Measurements from ENCODE around the gene GRM4. TPM values are rescaled to one million over a fixed set of nuclear protein-coding genes. Genes with fewer than 3 reads are reported as not detected.
"Not testable (repeated sequence)": the region's sequence is repeated elsewhere in the genome, so short reads cannot be mapped to it uniquely, and the experiment has no call there.

Gene GRM4
- not detected for total RNA-seq

DNA sequence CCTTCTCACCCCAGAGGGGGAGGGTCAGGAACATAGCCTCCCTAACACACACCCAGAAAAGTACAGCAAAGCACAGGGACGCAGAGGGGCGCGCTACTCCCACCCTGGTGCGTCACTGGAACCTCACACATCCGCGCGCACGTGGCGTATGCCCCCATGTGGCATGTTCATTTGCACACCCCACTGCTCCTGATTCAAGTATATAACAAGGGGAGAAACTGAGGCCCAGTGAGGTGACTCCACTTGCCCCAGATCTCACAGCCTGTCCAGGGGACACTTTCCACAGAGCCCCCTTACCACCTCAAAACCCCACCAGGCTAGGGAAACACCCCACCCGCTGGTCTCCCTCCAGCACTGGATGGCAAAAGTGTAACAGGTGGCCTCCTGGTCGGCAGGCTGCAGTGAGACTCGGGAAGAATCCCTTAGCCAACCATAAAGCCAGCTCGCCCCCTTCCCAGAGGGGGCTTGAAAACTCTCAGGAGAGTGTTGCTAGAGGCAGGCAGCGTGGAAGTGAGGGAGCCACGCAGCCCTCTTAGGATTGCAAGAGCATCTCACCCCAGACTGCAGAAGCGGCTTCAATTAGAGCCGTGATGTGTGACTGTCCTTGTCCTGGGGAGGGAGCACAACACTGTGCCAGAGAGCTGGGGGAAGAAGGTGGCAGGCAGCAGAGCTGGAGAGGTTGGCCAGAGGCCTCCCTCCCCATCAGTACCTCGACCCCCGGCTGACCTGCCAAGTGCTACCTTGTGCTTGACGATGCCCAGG lies at the start of gene GRM4:
GRM4 (minus strand) TSS at position 67 of the 762 bp plus-strand sequence. CDS start 12,591 bp downstream, outside the sequence.
- no peak for ATAC-seq

DNA sequence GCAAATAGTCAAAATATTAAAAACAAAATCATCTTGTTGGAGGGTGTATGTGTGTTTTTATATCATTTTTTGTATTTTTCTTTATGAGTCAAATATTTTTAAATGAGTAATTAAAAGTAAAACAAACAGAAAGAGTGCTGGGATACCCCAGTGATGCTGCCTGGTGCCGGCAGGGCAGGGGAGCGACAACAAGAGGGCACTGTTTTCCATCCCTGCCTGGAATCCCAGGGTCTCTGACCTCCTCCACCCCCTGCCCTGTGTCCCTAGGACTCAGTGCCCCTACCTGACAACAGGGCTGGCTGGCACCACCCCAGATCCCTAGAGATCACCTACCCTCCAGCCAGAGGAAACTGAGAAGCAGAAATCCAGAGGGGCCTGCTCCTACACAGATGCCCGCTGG lies 48.9 kb upstream of the GRM4 start:
- no peak for ATAC-seq

DNA sequence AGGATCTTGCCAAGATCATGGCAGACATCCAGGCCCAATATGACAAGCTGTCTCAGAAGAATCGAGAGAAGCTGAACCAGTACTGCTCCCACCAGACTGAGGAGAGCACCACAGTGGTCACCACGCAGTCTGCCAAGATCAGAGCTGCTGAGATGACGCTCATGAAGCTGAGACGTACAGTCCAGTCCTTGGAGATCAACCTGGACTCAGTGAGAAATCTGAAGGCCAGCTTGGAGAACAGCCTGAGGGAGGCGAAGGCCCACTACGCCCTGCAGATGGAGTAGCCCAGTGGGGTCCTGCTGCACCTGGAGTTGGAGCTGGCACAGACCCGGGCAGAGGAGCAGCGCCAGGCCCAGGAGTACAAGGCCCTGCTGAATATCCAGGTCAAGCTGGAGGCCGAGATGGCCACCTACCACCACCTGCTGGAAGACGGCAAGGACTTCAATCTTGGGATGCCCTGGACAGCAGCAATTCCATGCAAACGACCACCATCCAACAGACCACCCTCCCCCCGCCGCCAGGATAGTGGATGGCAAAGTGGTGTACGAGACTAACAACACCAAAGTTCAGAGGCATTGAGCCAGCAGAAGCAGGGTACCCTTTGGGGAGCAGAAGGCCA lies 44.7 kb upstream of the GRM4 start:
- no peak for ATAC-seq

DNA sequence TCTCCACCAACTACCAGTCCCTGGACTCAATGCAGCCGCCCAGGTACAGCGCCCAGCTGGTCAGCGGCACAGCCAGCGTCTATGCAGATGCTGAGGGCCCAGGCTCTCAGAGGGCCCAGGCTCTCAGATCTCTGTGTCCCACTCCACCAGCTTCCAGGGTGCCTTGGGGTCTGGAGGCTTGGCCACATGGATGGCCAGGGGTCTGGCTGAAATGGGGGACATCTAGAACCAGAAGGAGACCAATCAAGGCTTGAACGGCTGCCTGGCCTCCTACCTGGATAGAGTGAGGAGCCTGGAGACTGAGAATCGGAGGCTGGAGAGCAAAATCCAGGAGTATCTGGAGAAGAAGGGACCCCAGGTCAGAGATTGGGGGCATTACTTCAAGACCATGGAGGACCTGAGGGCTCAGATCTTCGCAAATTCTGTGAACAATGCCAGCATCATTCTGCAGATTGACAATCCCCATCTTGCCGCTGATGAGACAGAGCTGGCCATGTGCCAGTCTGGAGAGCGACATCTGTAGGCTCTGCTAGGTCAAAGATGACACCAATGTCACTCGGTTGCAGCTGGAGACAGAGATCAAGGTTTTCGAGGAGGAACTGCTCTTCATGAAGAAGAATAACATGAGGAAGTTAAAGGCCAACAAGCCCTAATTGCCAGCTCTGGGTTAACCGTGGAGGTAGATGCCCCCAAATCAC lies 44.1 kb upstream of the GRM4 start:
- no peak for ATAC-seq

DNA sequence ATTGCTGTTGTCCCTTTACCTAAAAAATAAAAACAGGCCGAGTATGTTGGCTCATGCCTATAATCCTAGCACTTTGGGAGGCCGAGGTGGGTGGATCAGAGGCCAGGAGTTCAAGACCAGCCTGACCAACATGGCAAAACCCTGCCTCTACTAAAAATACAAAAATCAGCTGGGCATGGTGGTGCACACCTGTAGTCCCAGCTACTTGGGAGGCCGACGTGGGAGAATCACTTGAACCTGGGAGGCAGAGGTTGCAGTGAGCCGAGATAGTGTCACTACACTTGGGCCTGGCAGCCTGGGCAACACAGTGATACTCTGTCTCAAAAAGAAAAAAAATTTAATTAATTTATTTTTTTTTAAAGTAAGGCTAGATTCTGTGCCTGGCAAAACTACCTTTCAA lies 38.8 kb upstream of the GRM4 start:
- ATAC-seq = not testable (repeated sequence)

DNA sequence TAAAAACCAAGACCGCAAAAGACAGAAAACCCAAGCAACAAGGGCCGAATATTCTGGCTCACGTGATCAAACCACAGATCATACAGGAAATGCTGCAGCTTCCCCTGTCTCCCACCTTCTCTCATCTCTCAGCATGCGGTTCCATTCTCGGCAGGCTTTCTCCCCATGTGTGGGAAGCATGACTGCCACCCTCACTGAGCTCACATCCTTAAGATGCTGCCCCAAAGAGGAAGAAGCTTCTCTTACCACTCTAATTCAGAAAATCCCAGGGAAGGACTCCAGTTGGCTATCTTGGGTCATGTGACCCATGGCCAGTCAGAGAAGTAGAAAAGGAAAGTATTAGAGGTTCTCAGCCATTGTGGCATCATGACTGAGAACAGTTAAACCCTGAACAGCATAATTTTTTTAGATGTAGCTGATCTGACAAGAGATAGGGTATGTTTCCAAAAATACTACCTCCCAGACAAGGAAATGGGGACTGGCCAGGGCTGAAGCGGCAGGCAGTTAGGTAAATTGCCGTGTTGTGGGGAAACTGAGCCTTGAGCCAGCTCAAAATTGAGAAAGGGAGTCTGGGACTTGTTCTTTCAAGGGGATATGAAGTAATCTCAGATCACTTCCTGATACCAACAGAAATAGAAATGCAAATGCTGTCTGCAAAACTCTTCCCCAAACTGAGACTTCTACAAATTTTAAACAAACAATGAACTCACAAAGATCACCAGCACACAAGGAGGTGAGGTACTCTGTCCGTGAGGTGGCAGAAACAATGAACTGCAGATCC lies 37.1 kb upstream of the GRM4 start:
- peak; percentile 26 for ATAC-seq

DNA sequence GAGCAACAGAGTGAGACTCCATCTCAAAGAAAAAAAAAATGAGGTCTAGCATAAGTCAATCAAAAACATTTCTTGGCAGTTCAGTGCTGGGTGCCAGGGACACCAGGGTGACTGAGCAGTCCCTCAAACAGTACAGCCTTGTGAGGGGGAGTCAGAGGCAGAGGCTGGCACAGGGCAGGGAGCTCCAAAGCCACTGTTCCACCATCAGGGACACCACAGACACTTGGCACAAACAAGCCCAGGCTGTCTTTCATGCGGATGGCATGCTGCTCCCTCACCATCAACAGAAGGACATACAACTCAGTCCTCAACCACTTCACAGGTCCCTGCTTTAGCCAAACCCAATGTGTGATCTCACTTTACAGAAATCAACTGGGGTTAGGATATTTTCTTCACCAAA lies 36.0 kb upstream of the GRM4 start:
- ATAC-seq = no peak

DNA sequence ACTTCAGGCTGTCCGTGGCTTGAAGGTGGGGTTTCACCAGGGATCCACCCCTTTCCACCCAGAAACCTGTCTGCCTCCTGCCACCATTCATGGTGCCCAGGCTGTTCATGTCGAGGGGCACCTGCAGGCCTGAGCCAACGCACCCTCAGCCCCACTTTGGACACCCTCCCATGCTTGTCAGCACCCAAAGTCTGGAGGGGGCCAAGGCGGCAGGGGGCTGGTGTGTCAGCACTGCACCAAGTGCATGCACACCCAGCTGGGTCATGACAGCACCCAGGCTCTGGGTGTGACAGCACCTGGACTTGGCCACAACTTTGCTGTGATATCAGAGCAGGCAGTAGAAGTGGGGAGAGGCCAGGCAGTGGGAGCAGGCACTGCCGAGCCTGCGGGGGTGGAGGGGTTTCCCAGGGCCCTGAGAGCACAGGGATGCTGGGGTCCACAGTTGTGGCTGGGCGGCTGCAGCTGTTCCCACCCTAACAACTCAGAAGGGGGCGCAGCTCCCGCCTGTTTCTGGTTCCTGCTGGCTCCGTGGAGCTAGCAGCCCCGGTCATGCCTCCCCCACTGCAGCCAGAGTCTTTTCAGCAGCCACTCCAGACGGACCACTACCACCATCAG lies 33.3 kb upstream of the GRM4 start:
- peak; percentile 46 for ATAC-seq

DNA sequence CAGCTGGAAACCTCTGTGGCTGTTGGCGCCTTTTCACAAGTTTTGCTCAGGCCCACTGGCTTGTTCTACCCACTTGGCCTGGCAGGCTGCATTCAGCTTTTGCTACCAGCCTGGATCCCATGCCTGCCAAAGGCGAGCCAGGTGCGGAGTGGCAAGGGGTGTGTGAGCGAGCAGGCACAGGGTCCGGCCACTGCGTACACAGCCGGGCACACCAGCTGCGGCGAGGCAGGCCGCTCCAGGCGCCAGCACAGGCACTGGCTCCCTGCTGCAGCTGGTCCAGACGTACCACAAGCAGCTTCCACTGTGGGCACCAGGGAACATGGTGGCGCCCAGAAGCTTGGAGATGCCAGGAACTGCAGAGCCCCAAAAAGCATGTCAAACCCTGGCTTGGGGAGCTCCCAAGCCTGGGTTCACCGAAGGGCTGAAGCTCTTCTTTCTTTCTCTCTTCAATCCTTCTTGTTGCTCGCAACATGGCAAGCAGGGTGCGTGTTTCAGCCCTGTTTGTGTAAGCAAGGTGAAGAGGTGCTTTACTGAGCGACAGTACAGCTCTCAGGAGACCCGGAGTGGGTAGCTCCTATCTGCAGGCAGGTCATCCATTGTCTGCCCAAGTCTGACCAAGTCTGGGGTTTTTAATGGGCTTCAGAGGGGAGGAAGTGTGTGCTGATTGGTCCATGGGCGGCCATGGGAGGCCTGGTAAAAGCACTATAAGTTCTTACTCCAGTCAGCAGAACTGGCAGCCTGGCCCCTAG lies 32.6 kb upstream of the GRM4 start:
- ATAC-seq = no peak

DNA sequence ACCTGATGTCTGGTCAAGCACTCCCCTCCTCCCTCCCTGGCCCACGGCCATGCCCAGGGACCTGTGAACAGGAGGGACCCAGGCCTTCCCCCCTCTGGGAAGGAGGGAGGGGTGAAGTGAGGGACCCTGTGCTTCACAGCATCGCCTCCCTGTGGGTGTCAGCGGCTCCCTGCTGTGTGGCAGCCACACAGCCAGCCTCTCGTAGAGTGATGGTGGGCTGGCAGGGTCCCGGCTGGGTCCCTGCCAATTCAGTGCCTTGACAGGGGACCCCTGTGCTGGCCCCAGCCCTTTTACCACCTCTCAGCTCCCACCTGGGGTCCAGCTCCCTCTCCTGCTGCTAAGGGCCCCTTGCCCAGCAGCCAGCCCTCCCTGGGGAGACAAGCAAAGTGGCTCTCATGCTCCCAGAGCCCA lies 31.3 kb upstream of the GRM4 start:
- ATAC-seq = no peak

DNA sequence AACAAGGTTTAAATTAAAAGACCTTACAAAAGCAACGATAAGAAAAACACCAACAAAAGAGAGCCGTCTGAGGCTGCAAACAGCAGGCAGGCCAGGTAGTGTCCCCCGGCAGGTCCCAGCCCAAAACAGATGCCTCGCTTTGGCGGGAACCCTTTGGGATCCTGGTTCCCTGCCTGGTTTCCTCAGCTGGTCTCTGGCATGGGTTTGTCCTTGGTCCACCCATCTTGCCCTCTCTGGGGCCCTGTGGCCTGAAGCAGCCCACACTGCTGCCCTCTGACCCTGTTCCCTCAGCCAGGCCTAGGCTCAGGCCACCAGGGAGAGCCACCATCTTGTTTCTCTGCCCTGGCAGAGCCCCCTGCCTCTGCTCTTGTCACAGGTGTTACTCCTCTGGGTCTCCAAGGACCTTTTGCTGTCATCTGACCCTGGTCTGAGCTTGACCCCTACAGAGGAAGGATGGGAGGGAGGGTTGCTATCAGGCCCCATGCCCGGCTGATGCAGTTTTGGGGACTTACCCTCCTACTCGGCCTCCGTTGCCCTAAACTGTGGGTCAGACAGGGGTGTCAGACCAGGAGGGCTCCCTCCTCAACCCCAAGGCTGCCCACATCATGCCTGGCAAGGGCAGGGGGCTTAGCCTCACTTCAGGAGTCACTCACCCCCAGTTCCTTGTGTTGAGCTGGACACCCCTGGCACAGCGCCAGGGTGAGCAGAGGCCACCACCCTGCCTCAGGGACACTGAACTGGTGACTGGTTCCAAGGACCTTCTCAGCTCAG lies 30.6 kb upstream of the GRM4 start:
- ATAC-seq = no peak

DNA sequence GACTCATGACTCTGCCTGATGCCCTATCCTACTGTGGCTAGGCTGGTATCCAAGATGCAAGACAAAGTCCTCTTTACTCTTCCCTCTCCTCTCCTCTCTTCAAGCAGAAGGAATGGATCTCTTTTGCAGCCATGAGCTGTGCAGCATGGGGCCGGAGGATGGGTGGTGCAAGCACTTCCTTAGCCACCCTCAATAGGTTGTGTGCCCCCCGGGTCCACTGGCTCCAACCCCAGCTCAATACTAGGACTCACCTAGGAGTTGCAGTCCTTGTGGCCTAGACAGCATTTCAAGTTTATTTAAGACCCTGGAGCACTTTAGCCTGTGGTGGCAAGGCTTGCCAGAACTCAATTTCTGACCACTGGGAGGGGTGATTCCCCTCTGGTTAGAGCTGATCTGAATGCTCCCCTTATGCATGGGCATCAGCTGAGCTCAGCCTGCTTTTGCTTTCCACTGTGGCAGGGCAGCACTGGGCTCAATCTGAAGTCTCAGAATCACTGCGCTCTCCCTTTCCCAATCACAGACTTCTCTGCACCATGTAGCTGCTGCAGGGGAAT lies 29.0 kb upstream of the GRM4 start:
- no peak for ATAC-seq

DNA sequence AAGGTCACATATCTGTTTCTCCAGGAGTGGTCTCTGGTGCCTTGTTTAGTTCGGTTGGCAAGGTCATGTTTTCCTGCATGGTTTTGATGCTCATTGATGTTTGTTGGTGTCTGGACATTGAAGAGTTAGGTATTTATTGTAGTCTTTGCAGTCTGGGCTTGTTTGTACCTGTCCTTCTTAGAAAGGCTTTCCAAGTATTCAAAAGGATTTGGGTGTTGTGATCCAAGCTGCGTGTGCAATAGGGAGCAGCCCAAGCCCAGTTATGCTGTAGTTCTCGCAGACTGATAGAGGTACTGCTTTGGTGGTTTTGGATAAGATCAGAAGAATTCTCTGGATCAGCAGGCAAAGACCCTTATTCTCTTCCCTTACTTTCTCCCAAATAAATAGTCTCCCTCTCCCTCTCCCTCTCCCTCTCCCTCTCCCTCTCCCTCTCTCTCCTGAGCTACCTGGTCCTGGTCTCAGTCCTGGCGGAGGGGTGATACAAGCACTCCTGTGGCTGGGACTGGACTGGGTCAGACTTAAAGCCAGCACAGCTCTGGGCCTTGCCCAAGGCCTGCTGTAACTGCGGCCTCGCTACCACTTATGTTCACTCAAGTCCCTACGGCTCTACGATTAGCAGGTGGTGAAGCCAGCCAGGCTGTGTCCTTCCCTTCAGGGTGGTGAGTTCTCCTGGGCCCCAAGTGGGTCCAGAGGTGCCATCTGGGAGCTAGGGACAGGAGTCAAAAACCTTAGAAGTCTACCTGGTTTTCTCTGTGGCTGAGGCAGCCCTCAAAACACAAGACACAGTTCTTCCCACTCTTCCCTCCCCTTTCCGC lies 27.3 kb upstream of the GRM4 start:
- peak; percentile 49 for ATAC-seq

DNA sequence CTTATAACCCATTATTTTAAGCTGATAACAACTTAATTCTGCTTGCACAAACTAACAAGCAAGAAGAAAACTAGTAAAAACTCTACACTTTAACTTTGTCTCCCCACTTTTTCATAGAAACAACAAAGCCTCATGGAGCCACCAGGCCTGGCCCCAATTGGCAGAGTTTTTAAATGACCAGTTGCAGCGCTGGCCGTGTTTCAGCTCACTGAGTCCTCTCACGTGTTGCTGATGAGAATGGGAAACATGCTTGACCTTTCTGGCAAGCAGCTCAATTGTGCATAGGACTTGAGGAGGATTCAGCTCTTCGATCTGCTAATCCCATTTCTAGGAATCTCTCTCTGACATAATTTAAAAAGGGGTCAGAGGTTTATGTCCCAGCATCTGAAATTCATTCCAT lies 24.5 kb upstream of the GRM4 start:
- no peak for ATAC-seq

DNA sequence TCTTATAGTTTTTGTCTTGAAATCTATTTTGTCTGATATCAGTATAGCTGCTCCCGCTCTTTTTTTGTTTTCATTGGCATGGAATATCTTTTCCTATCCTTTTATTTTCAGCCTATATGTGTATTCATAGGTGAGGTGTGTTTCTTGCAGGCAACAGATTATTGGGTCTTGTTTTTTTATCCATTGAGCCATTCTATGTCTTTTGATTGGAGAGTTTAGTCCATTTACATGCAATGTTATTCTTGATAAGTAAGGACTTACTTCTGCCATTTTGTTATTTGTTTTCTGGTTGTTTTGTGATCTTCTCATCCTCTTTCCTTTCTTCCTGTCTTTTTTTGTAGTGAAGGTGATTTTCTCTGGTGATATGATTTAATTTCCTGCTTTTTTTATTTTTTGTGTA lies 24.0 kb upstream of the GRM4 start:
- no peak for ATAC-seq

DNA sequence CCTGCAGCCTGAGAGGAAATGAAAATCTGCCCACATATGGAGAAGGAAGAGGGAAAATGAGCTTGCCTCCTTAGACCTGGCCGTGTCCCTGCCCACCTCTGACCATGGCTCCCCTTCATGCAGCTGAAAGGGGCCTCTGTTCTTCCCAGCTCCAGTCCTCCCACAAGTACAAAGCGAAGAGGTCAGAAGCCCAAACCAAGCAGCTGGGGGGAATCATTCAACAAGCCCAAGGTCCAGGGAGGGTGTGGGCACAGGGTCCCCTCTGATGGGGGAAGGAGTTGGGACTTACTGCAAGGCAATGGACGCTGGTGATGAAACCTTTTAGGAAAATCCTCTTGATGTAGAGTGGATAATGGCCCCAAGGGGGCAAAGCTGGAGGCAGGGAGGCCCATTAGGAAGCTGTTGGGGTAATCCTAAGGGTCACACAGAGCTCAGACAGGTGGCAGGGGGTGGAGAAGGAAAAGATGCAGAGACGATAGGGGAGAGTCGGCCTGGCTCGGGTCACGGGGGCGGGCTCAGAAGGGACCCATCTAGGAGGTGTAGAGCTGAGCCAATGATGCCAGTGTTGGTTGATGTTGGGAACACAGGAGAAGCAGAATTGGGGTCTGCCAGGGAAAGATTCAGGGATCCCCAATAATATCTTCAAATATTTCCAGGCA lies 16.1 kb upstream of the GRM4 start:
- no peak for ATAC-seq

DNA sequence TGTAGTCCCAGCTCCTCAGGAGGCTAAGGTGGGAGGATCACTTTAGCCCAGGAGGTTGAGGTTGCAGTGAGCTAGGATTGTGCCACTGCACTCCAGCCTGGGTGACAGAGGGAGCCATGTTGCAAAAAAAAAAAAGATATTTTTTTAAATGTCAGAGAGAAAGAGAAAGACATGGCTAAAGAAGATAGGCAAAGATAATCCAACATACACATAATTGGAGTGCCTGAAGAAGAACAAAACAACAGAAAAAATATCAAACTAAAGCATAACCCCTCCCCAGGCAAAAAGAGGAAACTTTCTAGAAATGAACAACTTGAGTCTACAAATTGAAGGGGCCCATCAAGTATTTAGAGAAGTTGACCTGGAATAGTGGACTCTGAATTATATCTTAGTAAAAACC lies 14.0 kb upstream of the GRM4 start:
- no peak for ATAC-seq

DNA sequence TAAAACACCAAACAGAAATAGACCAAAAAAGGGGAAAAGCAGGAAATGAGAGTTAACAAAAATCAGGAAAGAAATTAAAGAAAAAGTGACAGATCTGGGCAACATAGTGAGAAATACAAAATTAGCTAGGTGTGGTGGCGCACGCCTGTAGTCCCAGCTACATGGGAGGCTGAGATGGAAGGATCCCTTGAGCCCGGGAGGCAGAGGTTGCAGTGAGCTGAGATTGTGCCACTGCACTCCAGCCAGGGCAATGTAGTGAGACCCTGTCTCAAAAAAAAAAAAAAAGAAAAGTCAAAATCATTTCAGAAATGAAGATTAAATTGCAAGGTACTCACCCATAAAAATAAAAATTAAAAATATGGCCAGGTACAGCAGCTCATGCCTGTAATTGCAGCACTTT lies 13.0 kb upstream of the GRM4 start:
- ATAC-seq = no peak

DNA sequence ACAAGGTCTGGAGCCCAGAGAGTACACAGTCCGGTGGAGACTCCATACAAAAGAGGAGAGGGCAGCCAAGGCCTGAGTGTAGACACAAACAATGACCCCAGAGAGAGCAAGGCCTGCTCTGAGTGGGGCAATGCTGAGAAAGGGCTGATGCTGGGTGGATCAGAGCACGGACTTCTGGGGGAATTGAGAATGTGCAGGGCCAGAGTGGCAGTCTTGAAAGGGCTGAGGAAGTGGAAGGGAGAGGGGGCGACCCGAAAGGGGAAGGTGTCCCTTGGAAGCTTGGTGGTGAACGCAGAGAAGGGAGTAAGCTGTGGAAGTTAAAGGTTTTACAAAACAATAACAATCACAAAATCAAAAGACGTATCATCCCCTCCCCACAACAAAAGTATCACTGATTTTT lies 12.0 kb upstream of the GRM4 start:
- ATAC-seq = no peak
